Measurements from ENCODE around the gene NIPSNAP3A. TPM values are rescaled to one million over a fixed set of nuclear protein-coding genes. Genes with fewer than 3 reads are reported as not detected.

NIPSNAP3A gene
- total and polyA plus RNA-seq, 2 donors (not counting 3 experiments of a cell fraction or from before 2014, with no cell fraction given), result 27.2 TPM

GRCh38 chr9:104779334-104779733 lies 31.9 kb downstream of the NIPSNAP3A start:
- no peak for FAIRE-seq
- POLR2A ChIA-PET, result no interaction called here
- Histone ChIP-seq H3K4me3 (replicated peaks in 1 of 3; ENCODE audit: insufficient read depth in 1 of 3, low read depth in 1 of 3, low read length in 3 of 3) (no peak overlapping the region), H3K9ac (replicated peaks; ENCODE audit: extremely low read depth, insufficient read depth, low read length) (no peak overlapping the region), H4K20me1 (replicated peaks; ENCODE audit: control insufficient read depth, extremely low read depth, insufficient read depth, low read length) (no peaks in the 10 kb centered on the region), H2AFZ (ENCODE audit: low read depth, low read length) (no peak overlapping the region), H3K4me2 (ENCODE audit: insufficient read depth, low read length) (no peak overlapping the region), H3K27ac (ENCODE audit: insufficient read depth, low read depth, low read length) (no peak overlapping the region), H3K36me3 (ENCODE audit: control insufficient read depth in 2 of 2, extremely low read depth in 1 of 2, insufficient read depth in 2 of 2, low read length in 2 of 2) (no peaks in the 10 kb centered on the region), H3K4me1 (ENCODE audit: control insufficient read depth, extremely low read depth, insufficient read depth, low read length) (no peaks in the 10 kb centered on the region), H3K9me3 (replicated peaks; ENCODE audit: control insufficient read depth, insufficient read depth, low read length) (no peaks in the 10 kb centered on the region), H3K27me3 (ENCODE audit: control insufficient read depth in 2 of 2, insufficient read depth in 2 of 2, low read length in 2 of 2) (peaks cover 0 to 5% of the 10 kb centered on the region in 2 experiments), H3K79me2 (ENCODE audit: control insufficient read depth, insufficient read depth, low read length) (no peaks in the 10 kb centered on the region), H3K9me1 (replicated peaks; ENCODE audit: control insufficient read depth, extremely low read depth, insufficient read depth, low read length) (no peaks in the 10 kb centered on the region)
- TF ChIP-seq GATA2 (IDR thresholded peaks at IDR 0.05; ENCODE audit: insufficient read depth, insufficient read length, low read depth, low read length), result no peak
- TF ChIP-seq FOS (IDR thresholded peaks at IDR 0.05; ENCODE audit: borderline replicate concordance, insufficient read depth, low read length), result no peak
- intact Hi-C loops (cut with micrococcal nuclease) (no loop called here), dilution Hi-C loops (cut with MboI; ENCODE audit: extremely low pct_ligation_motif_present, low sequenced_read_pairs) (no loop called here)
- no TSS peak for BruUV-seq (replicated peaks)
- CTCF ChIA-PET, result no interaction called here
- no peak for DNase-seq (ENCODE audit: low read depth, low spot score)

GRCh38 chr9:104779946-104780535 lies 32.6 kb downstream of the NIPSNAP3A start:
- Histone ChIP-seq H3K9ac (replicated peaks; ENCODE audit: extremely low read depth, insufficient read depth, low read length) (no peak overlapping the region), H3K4me2 (ENCODE audit: insufficient read depth, low read length) (no peak overlapping the region), H3K4me3 (replicated peaks in 1 of 3; ENCODE audit: insufficient read depth in 1 of 3, low read depth in 1 of 3, low read length in 3 of 3) (no peak overlapping the region), H3K36me3 (ENCODE audit: control insufficient read depth in 2 of 2, extremely low read depth in 1 of 2, insufficient read depth in 2 of 2, low read length in 2 of 2) (no peaks in the 10 kb centered on the region), H3K27ac (ENCODE audit: insufficient read depth, low read depth, low read length) (no peak overlapping the region), H3K4me1 (ENCODE audit: control insufficient read depth, extremely low read depth, insufficient read depth, low read length) (no peaks in the 10 kb centered on the region), H3K9me1 (replicated peaks; ENCODE audit: control insufficient read depth, extremely low read depth, insufficient read depth, low read length) (no peaks in the 10 kb centered on the region), H3K27me3 (ENCODE audit: control insufficient read depth in 2 of 2, insufficient read depth in 2 of 2, low read length in 2 of 2) (peaks cover 0 to 5% of the 10 kb centered on the region in 2 experiments), H3K9me3 (replicated peaks; ENCODE audit: control insufficient read depth, insufficient read depth, low read length) (no peaks in the 10 kb centered on the region), H4K20me1 (replicated peaks; ENCODE audit: control insufficient read depth, extremely low read depth, insufficient read depth, low read length) (no peaks in the 10 kb centered on the region), H2AFZ (ENCODE audit: low read depth, low read length) (no peak overlapping the region), H3K79me2 (ENCODE audit: control insufficient read depth, insufficient read depth, low read length) (no peaks in the 10 kb centered on the region)
- intact Hi-C loops (cut with micrococcal nuclease), result loop anchor here (1.0 to 2.0 kb wide), 3 partner anchors 147 to 635 kb away; no protein-coding TSS in a partner anchor
- ChIA-PET CTCF (interaction anchor here (0.6 to 2.2 kb wide), 16 partner anchors 9 to 637 kb away, joined by 3 to 16 read pairs (median 3); partner anchors contain the start of gene ABCA1), POLR2A (no interaction called here)
- DNase-seq (ENCODE audit: low read depth, low spot score), result no peak
- dilution Hi-C loops (cut with MboI; ENCODE audit: extremely low pct_ligation_motif_present, low sequenced_read_pairs), result no loop called here
- FAIRE-seq, result peak; percentile 21
- no TSS peak for BruUV-seq (replicated peaks)
- TF ChIP-seq POLR2AphosphoS5 (IDR thresholded peaks at IDR 0.05; ENCODE audit: insufficient read depth, low read depth, low read length) (no peak), JUN (IDR thresholded peaks at IDR 0.05; ENCODE audit: borderline replicate concordance, insufficient read depth, insufficient read length, low read depth) (no peak), GATA2 (IDR thresholded peaks at IDR 0.05; ENCODE audit: insufficient read depth, insufficient read length, low read depth, low read length) (no peak), FOS (IDR thresholded peaks at IDR 0.05; ENCODE audit: borderline replicate concordance, insufficient read depth, low read length) (no peak), EZH2 (IDR thresholded peaks at IDR 0.05; ENCODE audit: borderline replicate concordance, low read depth, low read length, severe bottlenecking) (no peak), POLR2A (IDR thresholded peaks at IDR 0.05; ENCODE audit: low read depth, low read length) (no peak), MAX (IDR thresholded peaks at IDR 0.05; ENCODE audit: insufficient read depth, insufficient read length) (no peak), CTCF (IDR thresholded peaks at IDR 0.05; ENCODE audit: extremely low read depth in 1 of 2, insufficient read depth in 1 of 2, low read depth in 1 of 2, low read length in 2 of 2) (no peak), MYC (IDR thresholded peaks at IDR 0.05; ENCODE audit: low read depth, low read length) (no peak)
